Measurements from ENCODE around the gene ELANE. TPM values are rescaled to one million over a fixed set of nuclear protein-coding genes. Genes with fewer than 3 reads are reported as not detected.

ELANE gene
- polyA plus RNA-seq (2013, experiment 1 of 2; ENCODE audit: insufficient read length): 0.16 TPM
- 0.20 TPM for polyA plus RNA-seq (2013, experiment 2 of 2; ENCODE audit: insufficient read length)

- no peak for DNase-seq
Measured at GRCh38 chr19:852136-853013, at the start of gene ELANE. Gene ELANE (plus strand): TSS chr19:852303. CDS start chr19:852329, 26 bp downstream.

GRCh38 chr19:802498-803098, 49.5 kb upstream of the ELANE start:
- no peak for DNase-seq

GRCh38 chr19:803099-803561, 49.0 kb upstream of the ELANE start:
- no peak for DNase-seq

GRCh38 chr19:803686-804418, 48.3 kb upstream of the ELANE start:
- DNase-seq: no peak

GRCh38 chr19:804419-805165, 47.5 kb upstream of the ELANE start:
- DNase-seq: no peak

- DNase-seq: no peak
Measured at GRCh38 chr19:805166-805551, 46.9 kb upstream of the ELANE start.

- no peak for DNase-seq
Measured at GRCh38 chr19:805600-806550, 46.2 kb upstream of the ELANE start.

GRCh38 chr19:806815-807421, 45.2 kb upstream of the ELANE start:
- DNase-seq: no peak

GRCh38 chr19:807627-808422, 44.3 kb upstream of the ELANE start:
- no peak for DNase-seq

- DNase-seq: no peak
Measured at GRCh38 chr19:808423-808775, 43.7 kb upstream of the ELANE start.

GRCh38 chr19:810077-810855, 41.8 kb upstream of the ELANE start:
- DNase-seq: no peak

GRCh38 chr19:810883-811489, 41.1 kb upstream of the ELANE start:
- no peak for DNase-seq

- DNase-seq: no peak
Measured at GRCh38 chr19:811506-812048, 40.5 kb upstream of the ELANE start.

GRCh38 chr19:812049-812746, 39.9 kb upstream of the ELANE start:
- DNase-seq: no peak

GRCh38 chr19:812747-813218, 39.3 kb upstream of the ELANE start:
- DNase-seq: no peak

GRCh38 chr19:813219-814151, 38.6 kb upstream of the ELANE start:
- DNase-seq: no peak
